RCC 7860 (cell line): ENCODE data around the gene GNA12.
"Not testable (repeated sequence)": the region's sequence is repeated elsewhere in the genome, so short reads cannot be mapped to it uniquely, and the experiment has no call there.

Experiments
- DNase-seq: peaks from one replicate; pipeline ENCODE4 v3.0.0-alpha.2; 2015; ENCODE audit warnings: low spot score
- FAIRE-seq: peaks from 2 replicates; lab custom pipeline; 2012; peaks lifted over from hg19 to GRCh38; lab: Jason Lieb, UNC

Gene GNA12

DNA sequence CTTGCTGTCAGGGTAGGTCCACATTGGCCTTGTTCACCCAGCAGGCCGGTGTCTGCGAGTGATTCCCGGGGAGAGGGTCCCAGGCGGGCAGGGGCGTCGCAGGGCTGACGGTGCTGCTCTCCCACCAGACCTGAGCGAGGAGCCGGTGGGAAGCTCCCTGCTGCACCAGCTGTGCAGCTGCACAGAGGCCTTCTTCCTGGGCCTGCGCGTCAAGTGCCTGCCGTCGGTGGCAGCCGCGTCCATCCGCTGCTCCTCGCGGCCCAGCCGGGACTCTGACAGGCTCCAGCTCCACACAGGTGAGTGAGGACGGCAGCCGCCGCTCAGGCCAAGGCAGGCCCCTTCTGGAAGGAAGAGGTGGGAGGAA lies 141.5 kb downstream of the GNA12 start:
- FAIRE-seq = no peak
- DNase-seq = no peak

DNA sequence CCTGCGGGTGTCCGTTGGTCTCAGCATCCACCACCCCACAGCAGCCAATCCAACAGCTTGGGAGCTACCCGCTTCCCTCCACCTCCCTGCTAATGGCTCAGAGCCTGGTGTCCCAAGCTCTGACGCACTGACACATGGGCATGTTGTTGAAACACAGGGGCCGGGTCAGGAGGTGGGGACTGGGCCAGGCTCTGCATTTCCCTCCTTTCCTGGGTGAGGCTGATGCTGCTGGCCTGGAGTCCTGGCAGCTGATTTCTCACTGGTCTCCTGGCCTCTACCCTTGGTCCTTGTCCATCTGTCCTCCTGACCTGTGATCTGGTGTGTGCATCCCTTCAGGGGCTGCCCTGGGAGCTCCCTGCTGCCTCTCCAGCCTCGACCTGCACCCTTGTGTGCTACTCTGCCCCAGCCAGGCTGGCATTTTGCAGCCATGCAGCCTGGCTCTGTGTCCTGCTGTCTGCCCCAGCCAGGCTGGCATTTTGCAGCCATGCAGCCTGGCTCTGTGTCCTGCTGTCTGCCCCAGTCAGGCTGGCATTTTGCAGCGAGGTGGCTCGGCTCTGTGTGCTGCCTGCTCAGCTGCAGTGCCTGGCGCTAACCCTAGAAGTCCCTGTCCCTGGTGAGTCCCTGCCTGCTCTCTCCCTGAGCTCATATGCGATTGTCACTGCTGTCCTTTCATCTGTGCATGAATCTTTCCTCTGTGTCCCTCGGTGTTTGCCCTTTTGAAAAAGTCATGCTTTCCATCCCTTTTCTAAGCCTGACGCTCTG lies 142.1 kb downstream of the GNA12 start:
- FAIRE-seq (no peak), DNase-seq (no peak)

GRCh38 chr7:2701424-2701823 lies 142.7 kb downstream of the GNA12 start:
- DNase-seq = no peak
- FAIRE-seq = no peak

DNA sequence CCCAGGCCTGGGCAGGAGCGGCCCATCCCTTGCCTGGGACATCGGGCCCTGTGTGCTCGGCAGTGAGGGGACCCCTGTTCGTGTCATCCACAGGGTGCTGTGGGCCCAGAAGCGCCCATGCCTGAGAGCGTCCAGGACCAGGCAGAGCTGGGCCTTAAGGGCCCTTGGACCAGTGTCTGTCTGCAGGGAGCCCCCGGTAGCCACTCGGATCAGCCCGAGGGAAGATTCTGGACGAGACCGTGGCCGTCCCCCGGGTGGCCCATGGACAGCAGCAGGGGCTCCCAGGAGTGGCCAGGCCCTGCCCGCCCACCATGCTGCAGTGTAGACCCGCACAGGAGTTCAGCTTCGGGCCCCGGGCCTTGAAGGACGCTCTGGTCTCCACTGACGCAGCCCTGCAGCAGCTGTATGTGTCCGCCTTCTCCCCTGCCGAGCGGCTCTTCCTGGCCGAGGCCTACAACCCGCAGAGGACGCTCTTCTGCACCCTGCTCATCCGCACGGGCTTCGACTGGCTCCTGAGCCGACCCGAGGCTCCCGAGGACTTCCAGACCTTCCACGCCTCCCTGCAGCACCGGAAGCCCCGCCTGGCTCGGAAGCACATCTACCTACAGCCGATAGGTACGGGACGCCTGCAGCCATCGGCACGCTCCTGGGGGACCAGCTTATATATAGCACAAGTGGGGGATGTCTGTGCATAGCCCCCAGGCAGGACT lies 143.8 kb downstream of the GNA12 start:
- no peak for FAIRE-seq
- no peak for DNase-seq

DNA sequence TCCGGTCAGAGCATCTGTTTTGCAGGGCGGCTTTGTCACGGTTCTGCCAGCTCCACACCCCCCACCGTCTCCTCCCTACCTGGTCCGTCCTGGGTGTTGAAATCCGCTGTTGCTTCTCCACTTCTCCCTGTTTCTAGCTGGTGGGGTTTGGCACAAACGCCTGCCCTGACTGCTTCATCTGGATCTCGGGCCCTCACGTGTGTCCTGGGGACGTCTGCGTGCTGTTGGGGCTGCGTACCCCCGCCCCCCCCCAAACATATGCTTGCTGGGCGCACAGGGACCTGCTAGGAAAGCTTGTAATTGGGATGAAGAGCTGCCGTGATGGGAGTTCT lies 144.9 kb downstream of the GNA12 start:
- no peak for FAIRE-seq
- no peak for DNase-seq

GRCh38 chr7:2698581-2699288 lies 145.4 kb downstream of the GNA12 start:
- DNase-seq (no peak), FAIRE-seq (no peak)

DNA sequence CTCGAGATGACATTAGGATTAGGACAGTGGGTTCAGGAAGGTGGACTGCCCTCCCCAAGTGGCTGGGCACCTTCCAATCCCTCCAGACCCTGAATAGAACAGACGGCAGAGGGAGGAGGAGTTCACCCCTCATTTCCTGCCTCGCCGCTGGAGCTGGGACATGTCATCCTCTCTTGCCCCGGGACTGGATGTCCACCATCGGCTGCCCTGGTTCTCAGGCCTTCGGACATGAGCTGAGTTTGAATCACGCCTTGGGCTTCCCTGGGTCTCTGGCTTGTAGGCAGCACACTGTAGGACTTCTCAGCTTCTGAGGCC lies 150.0 kb downstream of the GNA12 start:
- DNase-seq = peak; percentile 75
- not testable (repeated sequence) for FAIRE-seq

DNA sequence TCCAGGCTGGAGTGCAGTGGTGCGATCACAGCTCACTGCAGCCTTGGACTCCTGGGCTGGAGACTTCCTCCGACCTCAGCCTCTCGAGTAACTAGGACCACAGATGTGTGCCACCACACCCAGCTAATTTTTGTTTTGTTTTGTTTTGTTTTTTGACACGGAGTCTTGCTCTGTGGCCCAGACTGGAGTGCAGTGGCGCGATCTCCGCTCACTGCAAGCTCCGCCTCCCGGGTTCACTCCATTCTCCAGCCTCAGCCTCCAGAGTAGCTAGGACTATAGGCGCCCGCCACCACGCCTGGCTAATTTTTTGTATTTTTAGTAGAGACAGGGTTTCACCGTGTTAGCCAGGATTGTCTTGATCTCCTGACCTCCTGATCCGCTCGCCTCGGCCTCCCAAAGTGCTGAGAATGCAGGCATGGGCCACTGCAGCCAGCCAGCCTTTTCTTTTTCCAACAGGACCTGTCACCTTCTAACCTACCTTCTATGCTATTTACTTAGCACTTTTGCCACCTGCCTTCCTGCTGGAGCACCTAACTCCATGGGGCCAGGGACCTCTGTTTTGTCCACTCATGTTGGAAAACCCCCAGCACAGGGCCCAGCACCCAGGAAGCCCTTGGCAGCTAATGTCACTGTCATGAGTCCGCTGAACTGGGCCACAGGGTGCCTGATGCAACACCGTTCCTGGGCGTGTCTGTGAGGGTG lies 150.5 kb downstream of the GNA12 start:
- DNase-seq = peak; percentile 86
- FAIRE-seq = peak; percentile 81

GRCh38 chr7:2692543-2692942 lies 151.6 kb downstream of the GNA12 start:
- FAIRE-seq (no peak), DNase-seq (no peak)

DNA sequence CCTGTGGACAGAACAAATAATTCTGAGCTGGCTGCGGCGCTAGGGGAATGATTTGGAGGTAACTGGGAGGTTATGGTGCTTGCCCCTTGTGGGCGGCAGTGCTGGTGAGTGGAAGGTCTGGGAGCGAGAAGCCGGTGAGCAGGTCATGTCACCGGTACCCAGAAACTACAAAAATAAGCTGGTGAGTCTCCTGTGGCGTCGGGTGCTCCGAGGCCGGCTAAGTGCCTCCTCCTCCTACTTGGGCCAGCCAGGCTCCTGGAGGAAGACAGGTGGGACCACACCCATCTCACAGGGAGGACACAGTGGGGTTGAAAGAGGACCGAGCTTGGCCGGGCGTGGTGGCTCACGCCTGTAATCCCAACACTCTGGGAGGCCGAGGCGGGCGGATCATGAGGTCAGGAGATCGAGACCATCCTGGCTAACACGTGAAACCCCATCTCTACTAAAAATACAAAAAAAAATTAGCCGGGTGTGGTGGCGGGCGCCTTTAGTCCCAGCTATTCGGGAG lies 152.1 kb downstream of the GNA12 start:
- not testable (repeated sequence) for DNase-seq, FAIRE-seq

DNA sequence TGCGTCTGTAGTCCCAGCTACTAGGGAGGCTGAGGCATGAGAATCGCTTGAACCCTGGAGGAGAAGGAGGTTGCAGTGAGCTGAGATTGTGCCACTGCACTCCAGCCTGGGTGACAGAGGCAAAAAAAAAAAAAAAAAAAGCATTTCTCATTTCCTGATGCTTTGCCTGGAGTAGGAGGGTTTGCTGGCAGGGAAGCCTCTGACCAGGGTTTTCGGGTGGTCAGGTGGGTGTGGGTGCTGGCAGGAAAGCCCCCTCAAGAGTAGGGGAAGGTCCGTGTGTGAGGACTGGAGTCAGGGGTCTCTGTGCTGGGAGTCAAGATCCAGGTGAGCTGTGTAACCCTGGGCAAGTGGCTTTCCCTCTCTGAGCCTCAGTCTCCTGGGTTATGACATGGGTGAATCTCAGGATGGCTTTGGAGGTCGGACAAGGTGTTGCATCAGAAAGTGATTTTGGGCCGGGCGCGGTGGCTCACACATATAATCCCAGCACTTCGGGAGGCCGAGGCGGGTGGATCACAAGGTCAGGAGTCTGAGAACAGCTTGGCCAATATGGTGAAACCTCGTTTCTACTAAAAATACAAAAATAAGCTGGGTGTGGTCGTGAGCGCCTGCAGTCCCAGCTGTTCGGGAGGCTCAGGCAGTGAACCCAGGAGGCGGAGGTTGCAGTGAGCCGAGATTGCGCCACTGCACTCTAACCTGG lies 152.9 kb downstream of the GNA12 start:
- FAIRE-seq (no peak), DNase-seq (no peak)

DNA sequence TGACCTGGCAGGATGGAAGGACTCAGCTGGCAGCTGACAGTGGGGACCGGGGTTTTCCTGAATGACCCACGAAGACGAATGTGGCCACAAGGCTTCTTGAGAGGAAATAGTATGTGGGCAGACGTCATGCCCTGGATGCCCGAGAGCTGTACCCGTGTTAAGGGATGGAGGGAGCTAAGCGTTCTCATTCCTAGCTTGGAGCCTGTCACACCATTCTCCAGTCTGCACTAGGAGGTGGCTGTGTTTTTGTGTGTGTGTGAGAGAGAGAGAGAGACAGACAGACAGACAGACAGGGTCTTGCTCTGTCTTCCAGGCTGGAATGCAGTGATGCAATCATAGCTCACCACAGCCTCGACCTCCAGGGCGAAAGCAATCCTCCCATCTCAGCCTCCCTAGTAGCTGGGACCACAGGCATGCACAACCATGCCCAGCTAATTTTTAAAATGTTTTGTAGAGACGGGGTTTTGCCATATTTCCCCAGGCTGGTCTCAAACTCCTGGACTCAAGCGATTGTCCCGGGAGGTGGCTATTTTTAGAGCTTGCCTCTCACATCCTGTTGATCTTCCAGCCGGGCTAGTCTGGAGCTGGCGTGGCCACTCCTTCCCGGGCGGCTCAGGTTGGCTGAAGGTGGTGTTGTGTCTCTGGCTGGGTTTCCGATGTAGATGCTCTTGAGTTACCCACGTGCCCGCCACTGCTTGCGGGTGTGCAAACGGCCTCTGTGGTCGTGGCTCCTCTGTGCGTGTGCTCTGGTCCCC lies 154.0 kb downstream of the GNA12 start:
- DNase-seq = peak; percentile 97
- peak; percentile 92 for FAIRE-seq

GRCh38 chr7:2689343-2689847 lies 154.7 kb downstream of the GNA12 start:
- DNase-seq (no peak), FAIRE-seq (no peak)

DNA sequence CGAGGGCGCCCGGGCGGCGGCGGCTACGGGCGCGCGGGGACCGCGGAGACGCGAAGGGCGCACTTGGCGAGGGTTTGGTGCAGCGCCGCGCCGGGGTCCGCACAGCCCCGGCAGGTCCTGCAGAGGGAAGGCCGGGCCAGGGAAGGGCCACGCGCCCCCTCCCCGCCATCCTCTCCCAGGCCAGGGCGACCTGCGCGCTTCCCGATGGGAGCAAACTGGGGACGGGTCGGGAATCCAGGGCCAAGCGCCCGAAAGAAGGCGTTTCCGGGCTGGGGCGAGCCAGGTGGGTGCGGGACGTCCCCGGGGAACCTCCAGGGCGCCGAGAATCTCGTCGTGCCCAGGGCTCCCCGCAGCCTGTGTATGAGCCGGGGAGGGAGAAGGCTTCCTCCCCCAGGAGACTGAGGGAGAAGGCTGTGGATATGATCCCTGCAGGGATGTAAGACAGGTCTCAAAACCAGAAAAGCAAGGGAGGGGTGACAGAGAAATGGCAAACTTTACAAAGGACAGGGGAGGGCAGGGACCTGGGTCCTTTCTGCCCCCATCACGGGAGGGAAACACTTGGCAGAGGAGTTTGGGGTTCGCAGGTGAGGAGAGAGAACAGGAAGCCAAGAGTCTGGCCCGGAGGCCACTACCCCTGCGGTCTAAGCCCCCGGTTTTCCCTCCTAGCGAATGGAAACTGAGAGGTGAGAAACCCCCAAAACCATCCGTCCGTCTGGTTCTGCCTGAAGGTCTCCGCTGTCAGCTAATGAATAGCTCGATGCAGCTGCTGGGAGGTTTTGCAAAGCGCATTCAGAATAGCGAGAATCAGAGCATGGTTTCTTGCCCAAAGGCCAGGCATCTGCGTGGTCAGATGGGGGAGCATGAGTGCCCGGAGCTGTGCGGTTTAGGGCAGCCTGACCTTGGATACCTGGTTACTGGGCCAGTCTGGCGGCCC lies 155.4 kb downstream of the GNA12 start:
- FAIRE-seq (peak; percentile 89), DNase-seq (peak; percentile 76)

DNA sequence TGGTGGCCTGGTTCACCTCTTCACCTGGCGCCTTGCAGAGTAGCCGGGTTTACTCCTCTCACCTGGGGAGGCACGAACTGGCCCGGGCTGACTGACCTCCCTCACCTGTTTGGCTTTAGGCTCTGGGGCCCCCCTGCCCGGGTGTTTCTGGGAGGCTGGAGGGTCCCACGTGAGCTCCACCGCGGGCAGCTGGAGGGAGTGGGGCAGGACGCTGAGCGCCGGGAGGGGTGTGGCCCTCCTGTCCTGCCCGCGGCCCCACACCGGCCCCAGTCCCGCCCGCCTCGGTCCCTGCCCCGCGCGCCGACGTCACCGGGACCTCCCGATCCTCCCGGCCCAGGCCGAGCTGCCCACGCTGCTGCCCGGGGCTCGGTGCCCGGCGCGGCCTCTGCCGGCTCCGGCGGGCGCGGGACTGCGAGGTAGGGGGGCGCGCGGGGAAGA lies 156.2 kb downstream of the GNA12 start, which contains the start of gene AMZ1:
Gene AMZ1, plus strand, starts transcription at position 322 of the 438 bp plus-strand sequence. CDS start 12,250 bp downstream, outside the sequence.
- FAIRE-seq (no peak), DNase-seq (peak; percentile 55)

DNA sequence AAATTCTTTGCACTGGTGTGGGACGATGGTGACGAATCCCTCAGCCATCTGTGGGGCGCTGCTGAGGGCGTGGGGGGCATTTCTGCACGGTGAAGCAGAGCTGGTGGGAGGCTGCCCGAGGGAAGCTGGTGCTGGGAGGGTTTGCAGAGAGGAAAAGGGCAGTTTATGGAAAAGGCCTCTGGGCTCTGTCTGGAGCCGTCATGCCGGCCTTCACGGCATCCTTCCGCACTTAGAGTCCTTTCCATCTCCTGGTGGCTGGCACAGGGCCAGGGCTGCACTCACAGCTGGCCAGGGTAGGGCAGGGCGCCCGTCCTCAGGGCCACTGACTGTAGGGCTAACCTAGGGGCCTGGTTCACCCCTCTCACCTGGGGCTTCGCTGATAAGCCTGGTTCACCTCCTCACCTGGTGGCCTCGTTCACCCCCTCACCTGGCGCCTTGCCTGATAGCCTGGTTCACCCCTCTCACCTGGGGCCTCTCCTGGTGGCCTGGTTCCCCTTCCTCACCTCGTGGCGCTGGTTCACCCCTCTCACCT lies 156.7 kb downstream of the GNA12 start:
- DNase-seq (peak; percentile 95), FAIRE-seq (peak; percentile 94)

GRCh38 chr7:2686101-2686500 lies 158.0 kb downstream of the GNA12 start:
- no peak for FAIRE-seq
- DNase-seq = no peak

GRCh38 chr7:2684501-2684900 lies 159.6 kb downstream of the GNA12 start:
- no peak for DNase-seq
- FAIRE-seq = no peak
